ENCODE data around the gene PTTG1IP.

Gene PTTG1IP

DNA sequence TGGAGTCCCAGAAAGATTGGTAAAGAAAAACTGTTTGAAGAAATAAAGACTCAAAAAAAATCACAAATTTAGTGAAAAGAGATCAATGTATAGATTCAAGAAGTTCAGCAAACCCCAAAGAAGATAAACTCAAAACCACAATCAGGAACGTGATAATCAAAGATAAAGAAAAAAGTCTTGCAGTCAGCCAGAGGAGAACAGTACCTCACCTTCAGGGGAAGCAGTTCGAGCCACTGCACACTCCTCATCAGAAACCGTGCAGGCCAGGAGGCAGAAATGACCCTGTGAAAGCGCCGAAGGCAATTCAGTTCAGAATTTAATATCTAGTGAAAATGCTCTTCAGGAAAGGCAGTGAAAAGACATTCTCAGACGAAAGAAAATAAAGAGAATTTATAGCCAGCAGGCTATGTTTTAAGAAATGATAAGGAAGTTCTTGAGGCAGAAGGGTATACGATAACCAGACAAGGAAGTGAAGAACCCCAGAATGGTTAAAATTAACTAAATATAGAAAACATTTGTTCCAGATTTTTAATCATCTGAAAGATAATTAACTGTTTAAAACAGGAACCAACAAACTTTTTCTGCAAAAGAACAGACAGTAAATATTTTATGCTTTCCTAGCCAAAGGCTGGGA lies 42.1 kb downstream of the PTTG1IP start:
- Histone ChIP-seq H4K20me1 (ENCODE audit: insufficient read depth, low read length) (no peaks in the 10 kb centered on the region), H3K4me1 (ENCODE audit: insufficient read depth, low read length, severe bottlenecking) (no peaks in the 10 kb centered on the region), H3K9me3 (ENCODE audit: low read length) (peaks cover 6% of the 10 kb centered on the region; the same call in 1 of the 2 replicates), H3K27me3 (ENCODE audit: insufficient read depth, low read length) (no peaks in the 10 kb centered on the region; the same call in 1 of the 2 replicates), H3K9me2 (ENCODE audit: low read depth, low read length) (no peaks in the 10 kb centered on the region), H3K79me2 (ENCODE audit: insufficient read depth, low read length) (no peaks in the 10 kb centered on the region), H3K4me3 (ENCODE audit: low read depth, low read length, poor library complexity, severe bottlenecking) (no peak overlapping the region), H3F3A (ENCODE audit: insufficient read depth, low read length) (no peaks in the 10 kb centered on the region), H2AFZ (ENCODE audit: low read length) (no peak overlapping the region), H3K4me2 (ENCODE audit: low read length) (no peak overlapping the region), H3K9ac (ENCODE audit: low read length) (no peak overlapping the region), H3K27ac (ENCODE audit: low read depth, low read length, poor library complexity, severe bottlenecking) (no peak overlapping the region), H3K36me3 (ENCODE audit: insufficient read depth, low read length) (no peaks in the 10 kb centered on the region)
- TF ChIP-seq EZH2 (IDR thresholded peaks at IDR 0.05; ENCODE audit: borderline replicate concordance, low read length) = no peak
- TF ChIP-seq, protein P1, sequence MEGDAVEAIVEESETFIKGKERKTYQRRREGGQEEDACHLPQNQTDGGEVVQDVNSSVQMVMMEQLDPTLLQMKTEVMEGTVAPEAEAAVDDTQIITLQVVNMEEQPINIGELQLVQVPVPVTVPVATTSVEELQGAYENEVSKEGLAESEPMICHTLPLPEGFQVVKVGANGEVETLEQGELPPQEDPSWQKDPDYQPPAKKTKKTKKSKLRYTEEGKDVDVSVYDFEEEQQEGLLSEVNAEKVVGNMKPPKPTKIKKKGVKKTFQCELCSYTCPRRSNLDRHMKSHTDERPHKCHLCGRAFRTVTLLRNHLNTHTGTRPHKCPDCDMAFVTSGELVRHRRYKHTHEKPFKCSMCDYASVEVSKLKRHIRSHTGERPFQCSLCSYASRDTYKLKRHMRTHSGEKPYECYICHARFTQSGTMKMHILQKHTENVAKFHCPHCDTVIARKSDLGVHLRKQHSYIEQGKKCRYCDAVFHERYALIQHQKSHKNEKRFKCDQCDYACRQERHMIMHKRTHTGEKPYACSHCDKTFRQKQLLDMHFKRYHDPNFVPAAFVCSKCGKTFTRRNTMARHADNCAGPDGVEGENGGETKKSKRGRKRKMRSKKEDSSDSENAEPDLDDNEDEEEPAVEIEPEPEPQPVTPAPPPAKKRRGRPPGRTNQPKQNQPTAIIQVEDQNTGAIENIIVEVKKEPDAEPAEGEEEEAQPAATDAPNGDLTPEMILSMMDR (IDR thresholded peaks at IDR 0.05; ENCODE audit: low read length) = no peak

DNA sequence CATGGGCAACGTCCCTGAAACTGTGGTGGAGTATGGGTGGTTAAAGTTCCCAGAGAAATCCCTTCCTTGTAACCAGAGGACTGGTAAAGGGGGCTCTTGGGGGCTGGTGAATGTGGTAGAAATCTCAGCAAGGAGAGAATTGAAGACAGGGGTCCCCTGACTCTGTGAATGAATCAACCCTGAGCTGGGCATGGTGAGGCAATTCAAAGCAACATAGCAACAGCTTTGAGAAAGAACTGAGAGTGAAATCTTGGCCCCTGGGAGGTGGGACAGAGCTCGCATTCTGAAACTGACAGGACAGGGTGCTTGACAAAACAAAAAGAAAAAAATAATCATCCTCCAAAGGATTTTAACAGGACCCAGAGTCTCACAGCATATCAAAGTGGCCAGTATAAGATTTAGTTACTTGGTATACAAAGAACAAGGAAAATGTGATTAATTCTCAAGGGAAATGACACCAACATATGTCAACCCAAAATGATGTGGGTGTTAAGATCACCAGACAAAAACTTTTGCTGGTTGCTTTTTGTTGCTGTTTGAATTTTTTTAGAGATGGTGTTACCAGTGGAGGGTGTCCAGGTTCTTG lies 43.9 kb downstream of the PTTG1IP start:
- Histone ChIP-seq H3K9me3 (ENCODE audit: low read length) (peaks cover 6% of the 10 kb centered on the region; the same call in 1 of the 2 replicates), H3K4me2 (ENCODE audit: low read length) (no peak overlapping the region), H3K27ac (ENCODE audit: low read depth, low read length, poor library complexity, severe bottlenecking) (no peak overlapping the region), H3K4me3 (ENCODE audit: low read depth, low read length, poor library complexity, severe bottlenecking) (no peak overlapping the region), H4K20me1 (ENCODE audit: insufficient read depth, low read length) (no peaks in the 10 kb centered on the region), H3K27me3 (ENCODE audit: insufficient read depth, low read length) (no peaks in the 10 kb centered on the region; the same call in 1 of the 2 replicates), H3K9me2 (ENCODE audit: low read depth, low read length) (no peaks in the 10 kb centered on the region), H3K79me2 (ENCODE audit: insufficient read depth, low read length) (no peaks in the 10 kb centered on the region), H3K4me1 (ENCODE audit: insufficient read depth, low read length, severe bottlenecking) (no peaks in the 10 kb centered on the region), H3K9ac (ENCODE audit: low read length) (no peak overlapping the region), H2AFZ (ENCODE audit: low read length) (no peak overlapping the region), H3F3A (ENCODE audit: insufficient read depth, low read length) (no peaks in the 10 kb centered on the region), H3K36me3 (ENCODE audit: insufficient read depth, low read length) (no peaks in the 10 kb centered on the region)
- TF ChIP-seq, protein P1 (IDR thresholded peaks at IDR 0.05; ENCODE audit: low read length) = no peak
- TF ChIP-seq EZH2 (IDR thresholded peaks at IDR 0.05; ENCODE audit: borderline replicate concordance, low read length) = no peak

DNA sequence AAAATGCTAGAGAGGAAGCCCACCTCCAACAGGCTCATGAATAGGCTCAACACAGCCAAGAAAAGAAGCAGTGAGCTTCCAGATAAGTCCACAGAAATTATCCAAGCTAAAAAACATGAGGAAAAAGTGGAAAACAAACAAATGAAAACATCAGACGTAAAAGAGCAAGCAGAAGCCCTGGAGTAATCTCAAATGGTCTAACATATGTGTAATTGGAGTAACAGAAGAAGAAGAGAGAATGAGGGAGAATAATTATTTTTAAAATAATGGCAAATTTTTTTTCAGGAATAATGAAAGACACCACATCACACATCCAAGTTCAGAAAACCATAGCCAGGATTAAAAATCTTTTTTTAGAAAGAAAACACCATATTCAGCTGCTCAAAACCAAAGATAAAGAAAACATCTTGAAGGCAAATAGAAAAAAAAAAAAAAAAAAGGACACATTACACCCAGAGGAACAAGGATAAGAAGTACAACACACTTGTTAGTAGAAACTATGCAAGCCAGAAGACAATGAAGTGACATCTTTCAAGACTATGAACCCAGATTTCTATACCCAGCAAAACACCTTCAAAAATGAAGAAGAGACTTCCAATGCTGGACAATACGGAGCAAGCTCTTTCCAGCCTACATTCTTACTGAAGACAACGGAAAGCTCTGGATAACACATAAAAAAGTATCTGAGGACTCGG lies 45.0 kb downstream of the PTTG1IP start:
- H3K9me2 ChIP-seq (ENCODE audit: low read depth, low read length) = no peaks in the 10 kb centered on the region
- no peaks in the 10 kb centered on the region for H3K36me3 ChIP-seq (ENCODE audit: insufficient read depth, low read length)
- no peaks in the 10 kb centered on the region for H3K79me2 ChIP-seq (ENCODE audit: insufficient read depth, low read length)
- H3K4me3 ChIP-seq (ENCODE audit: low read depth, low read length, poor library complexity, severe bottlenecking) = no peak overlapping the region
- no peak overlapping the region for H2AFZ ChIP-seq (ENCODE audit: low read length)
- no peaks in the 10 kb centered on the region for H3K4me1 ChIP-seq (ENCODE audit: insufficient read depth, low read length, severe bottlenecking)
- no peak for TF ChIP-seq EZH2 (IDR thresholded peaks at IDR 0.05; ENCODE audit: borderline replicate concordance, low read length)
- TF ChIP-seq, protein P1 (IDR thresholded peaks at IDR 0.05; ENCODE audit: low read length) = no peak
- no peaks in the 10 kb centered on the region for H3F3A ChIP-seq (ENCODE audit: insufficient read depth, low read length)
- H3K27ac ChIP-seq (ENCODE audit: low read depth, low read length, poor library complexity, severe bottlenecking) = no peak overlapping the region
- H3K27me3 ChIP-seq (ENCODE audit: insufficient read depth, low read length) = no peaks in the 10 kb centered on the region; the same call in 1 of the 2 replicates
- peaks cover 6% of the 10 kb centered on the region; the same call in 1 of the 2 replicates for H3K9me3 ChIP-seq (ENCODE audit: low read length)
- H4K20me1 ChIP-seq (ENCODE audit: insufficient read depth, low read length) = no peaks in the 10 kb centered on the region
- no peak overlapping the region for H3K4me2 ChIP-seq (ENCODE audit: low read length)
- H3K9ac ChIP-seq (ENCODE audit: low read length) = no peak overlapping the region

Measured in OCI-LY1 (cell line).